B cell (primary cell): Measurements from ENCODE around the gene PHTF2.

Source experiments
- CTCF ChIP-seq: fragments of 200-600 bp; IDR thresholded peaks from one replicate; pipeline ENCODE4 v1.8.0; 2022; ENCODE audit warnings: antibody characterized with exemption, mild to moderate bottlenecking
- EZH2 ChIP-seq: IDR thresholded peaks from 2 replicates; pipeline ENCODE4 v1.6.1; 2012; ENCODE audit warnings: borderline replicate concordance, low read depth, mild to moderate bottlenecking, moderate library complexity, low read length; ENCODE audit not compliant: insufficient read depth, poor library complexity, severe bottlenecking

GRCh38 chr7:77788327-77788902, 10.2 kb upstream of the PHTF2 start:
- TF ChIP-seq CTCF: no peak
- TF ChIP-seq EZH2: no peak
